Right renal cortex interstitium (tissue), 3 donors: ENCODE results near the gene TRPM3. TPM values are rescaled to one million over a fixed set of nuclear protein-coding genes. Genes with fewer than 3 reads are reported as not detected.

Experiments
- DNase-seq, 3 donors: peaks; one replicate each; pipeline ENCODE4 v3.0.0-alpha.2; 2013; ENCODE audit warnings: low read depth in 3 of 3, low spot score in 2 of 3
- polyA plus RNA-seq, 3 donors: library from polyadenylated mRNA; unstranded; fragments of 120-200 nt; gene quantifications; one replicate each; pipeline ENCODE4 v1.2.1, GENCODE V29; 2013; ENCODE audit not compliant: insufficient read length in 3 of 3

The TRPM3 gene
- polyA plus RNA-seq, 3 donors: 13.0 to 16.3 (median 15.9) TPM

DNA sequence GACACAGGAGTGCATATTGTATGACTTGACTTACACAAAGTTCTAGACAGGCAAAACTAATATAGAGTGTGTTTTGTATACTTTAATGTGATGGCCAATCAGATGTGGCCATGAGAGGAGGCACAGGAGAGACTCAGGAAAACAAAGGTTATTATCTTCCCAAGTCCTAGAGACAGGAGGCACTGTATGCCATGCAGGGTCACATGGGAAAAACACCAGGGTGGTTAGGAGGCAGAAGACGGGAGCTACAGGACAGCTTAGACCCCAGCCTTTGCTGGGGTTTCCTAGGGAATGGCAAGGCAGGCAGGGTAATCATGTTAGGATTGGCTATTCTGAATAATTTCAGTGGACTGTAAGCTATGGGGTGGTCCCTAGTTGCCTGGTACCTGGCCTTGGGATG lies 16.2 kb downstream of the TRPM3 start:
- no peak for DNase-seq

DNA sequence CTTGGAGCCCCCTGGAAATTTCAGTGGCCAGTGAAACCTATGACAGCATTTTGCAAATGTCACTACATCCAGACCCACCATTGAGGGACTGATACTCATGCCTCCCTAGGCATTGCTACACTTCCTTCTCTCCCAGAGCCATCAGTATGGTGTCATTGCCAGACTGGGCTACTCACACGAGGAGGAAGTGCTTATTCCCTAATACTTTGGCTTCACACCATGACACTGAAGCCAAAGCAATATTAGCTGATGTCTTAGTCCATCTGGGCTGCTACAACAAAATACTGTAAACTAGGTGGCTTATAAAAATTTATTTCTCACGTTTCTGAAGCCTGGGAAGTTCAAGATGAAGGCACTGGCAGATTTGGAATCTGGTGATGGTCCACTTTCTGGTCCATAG lies 22.6 kb downstream of the TRPM3 start:
- DNase-seq: no peak

DNA sequence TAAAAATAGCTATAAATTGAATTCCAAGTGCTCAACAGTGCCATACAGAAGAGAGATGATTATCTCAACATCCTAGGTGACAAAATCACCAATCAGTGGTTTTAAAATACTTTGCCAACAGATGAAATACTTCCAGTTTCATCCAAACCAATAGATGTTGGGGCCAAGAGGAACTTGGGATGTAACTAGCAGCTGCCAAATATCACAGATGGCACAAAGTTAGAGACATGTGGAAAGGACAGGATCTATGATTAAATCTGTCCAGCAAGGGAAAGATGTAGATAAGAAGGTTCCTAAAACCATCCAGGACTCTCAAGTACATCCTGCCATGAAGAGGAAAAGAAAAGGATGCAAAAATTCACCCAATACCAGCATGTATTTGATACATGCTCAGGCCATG lies 23.8 kb downstream of the TRPM3 start:
- no peak for DNase-seq

GRCh38 chr9:71096421-71097108 lies 24.9 kb downstream of the TRPM3 start:
- DNase-seq: no peak

- no peak for DNase-seq
Measured at GRCh38 chr9:71094708-71095251, 26.6 kb downstream of the TRPM3 start.

GRCh38 chr9:71090896-71091295 lies 30.5 kb downstream of the TRPM3 start:
- no peak for DNase-seq

- no peak for DNase-seq
Measured at GRCh38 chr9:71079451-71079850, 42.0 kb downstream of the TRPM3 start.

GRCh38 chr9:71076096-71076495 lies 45.3 kb downstream of the TRPM3 start:
- DNase-seq: no peak

DNA sequence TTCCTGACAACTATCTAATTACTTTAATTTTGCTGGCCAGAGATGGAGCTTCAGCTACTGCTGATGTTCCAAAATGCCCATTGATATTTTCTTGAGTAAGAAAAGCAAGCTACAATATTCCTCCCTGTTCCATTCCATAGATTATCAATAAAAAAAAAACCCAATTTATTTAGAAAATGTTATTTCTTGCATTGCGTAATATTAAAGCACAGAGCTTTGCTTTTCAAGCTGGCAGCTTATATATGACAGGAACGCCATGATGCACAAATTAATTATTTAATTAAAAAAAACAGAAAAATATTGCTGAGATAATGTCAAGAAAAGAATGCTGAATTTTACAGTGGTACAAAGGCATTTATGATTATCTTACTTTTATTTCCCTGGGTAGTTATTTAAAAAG lies 47.9 kb downstream of the TRPM3 start:
- DNase-seq: no peak

DNA sequence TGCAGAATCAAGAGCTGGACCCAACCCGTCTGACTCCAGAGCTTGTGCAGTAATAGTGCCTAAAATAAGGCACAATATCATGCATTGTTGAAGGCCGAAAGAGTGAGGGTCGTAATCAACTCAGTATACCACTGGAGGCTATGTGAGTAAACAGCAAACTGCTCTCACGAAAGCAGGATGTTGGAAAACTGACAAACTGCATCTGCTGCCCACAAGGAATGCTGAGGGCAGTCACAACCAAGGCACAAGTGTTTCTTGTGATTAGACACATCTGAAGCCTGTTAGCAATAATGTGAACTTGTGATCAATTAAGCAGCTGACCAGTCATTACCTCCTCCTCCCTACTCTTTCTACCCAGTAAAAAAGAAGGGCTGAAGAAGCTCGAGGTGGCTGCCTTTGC lies 48.8 kb downstream of the TRPM3 start:
- DNase-seq: no peak

- DNase-seq: no peak
Measured at GRCh38 chr9:71071633-71072032, 49.8 kb downstream of the TRPM3 start.

- no peak for DNase-seq
Measured at GRCh38 chr9:71058660-71059059, 62.8 kb downstream of the TRPM3 start.

- no peak for DNase-seq
Measured at GRCh38 chr9:71052287-71052686, 69.1 kb downstream of the TRPM3 start.

DNA sequence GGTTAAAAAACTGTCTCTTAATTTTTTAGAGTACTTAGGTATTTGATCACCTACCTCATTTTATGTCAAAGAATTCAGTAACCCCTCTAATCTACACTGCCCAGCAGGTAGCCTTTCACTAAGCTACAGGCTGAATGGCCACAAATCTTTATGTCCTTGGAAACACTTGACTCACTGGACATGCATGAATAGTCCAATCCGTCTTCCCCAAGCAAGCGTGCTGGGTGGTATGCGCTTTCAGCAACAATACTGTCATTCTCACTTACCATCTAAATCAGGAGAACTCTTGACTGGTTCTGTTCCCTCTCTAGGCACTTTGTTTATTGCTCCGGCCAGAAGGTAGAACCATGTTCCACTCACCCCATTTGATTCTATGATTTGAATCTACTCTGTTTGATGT lies 73.1 kb downstream of the TRPM3 start:
- no peak for DNase-seq

GRCh38 chr9:71042448-71042990 lies 78.9 kb downstream of the TRPM3 start:
- DNase-seq: no peak

- no peak for DNase-seq
Measured at GRCh38 chr9:71037521-71037920, 83.9 kb downstream of the TRPM3 start.

DNA sequence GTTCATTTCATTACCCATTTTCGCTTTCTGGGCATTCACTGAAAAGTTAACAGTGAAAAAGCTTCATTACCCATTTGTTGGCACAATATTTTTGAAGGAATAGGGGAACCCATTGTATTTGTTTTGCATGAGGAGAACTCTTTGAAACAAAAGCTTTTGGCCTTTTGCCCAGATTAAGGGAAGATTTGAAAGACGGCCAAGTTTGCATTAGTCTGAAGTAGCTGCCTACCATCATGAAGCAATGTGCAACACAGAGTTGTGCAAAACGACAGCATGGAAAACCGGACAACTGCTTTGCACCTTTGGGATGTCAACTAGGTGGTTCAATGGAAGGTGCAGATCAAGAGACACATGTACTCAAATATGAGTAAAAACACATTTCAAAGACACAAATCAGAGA lies 84.9 kb downstream of the TRPM3 start:
- peak in 2 of 3 donors; percentile 2 to 5 for DNase-seq

DNA sequence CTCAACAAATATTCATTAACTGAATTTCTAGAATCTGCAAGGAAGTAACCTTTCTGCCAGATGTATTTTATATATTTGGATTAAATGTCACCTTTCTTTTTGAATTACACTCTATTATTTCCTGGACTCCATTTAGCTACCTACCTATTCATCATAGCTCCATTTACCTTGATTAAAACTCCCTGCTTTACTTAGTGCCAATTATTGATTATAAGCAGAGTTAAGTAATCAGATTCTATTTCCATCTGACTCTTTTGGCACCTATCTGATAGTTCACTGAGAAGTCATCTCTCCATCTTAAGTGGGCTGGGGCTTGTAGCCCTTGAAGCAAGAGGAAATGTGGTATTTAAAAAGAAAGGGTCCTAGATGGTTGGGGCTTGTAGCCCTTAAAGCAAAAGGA lies 88.6 kb downstream of the TRPM3 start:
- no peak for DNase-seq

DNA sequence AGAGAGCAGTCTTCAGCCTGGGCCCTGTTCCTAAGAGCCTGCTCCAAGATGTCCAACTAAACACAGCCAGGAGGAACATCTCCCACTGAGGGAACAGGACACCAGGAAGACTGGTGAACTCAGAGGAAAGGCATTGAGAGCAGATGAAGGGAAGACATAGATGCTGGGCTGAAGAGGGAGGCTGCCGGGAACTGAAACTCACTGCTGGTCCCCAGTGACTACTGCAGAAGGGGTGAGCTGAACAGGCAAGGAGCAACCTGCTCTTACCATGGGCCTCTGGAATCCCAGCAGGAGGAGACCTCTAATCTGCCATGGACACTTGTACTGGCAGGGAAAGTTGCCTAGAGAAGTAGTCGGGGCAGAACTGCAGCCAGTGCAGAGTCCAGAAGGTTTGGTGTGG lies 95.7 kb downstream of the TRPM3 start:
- no peak for DNase-seq

DNA sequence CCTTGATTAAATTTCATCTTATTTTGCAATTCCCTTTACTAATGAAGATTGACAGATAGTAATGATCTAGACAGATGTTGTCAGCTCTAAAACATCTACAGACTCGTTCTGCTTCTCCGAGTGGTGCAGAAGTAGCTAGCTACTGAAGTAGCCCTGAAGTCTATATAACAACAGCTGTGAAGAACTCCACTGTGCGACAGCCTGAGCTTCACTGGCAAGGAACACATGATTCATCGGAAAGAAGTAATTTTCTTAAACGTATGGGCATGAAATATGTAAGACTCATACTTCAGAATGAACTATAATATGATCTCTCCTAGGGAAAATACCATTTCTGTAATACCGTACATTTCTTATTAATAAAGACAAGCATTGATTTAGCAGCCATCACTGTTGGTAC lies 96.2 kb downstream of the TRPM3 start:
- no peak for DNase-seq

DNA sequence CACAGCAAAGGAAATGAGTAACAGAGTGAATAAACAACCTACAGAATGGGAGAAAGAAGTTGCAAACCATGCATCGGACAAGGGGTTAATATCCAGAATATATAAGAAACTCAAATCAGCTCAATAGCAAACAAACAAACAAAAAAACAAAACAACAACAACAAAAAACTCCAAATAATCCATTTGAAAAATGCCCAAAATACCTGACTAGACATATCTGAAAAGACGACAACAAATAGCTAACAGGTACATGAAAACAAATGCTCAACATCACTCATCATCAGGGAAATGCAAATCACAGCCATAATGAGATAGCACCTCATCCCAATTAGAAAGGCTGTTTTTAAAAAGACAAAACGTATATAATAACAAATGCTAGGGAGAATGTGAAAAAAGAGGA lies 111.2 kb downstream of the TRPM3 start:
- DNase-seq: no peak

DNA sequence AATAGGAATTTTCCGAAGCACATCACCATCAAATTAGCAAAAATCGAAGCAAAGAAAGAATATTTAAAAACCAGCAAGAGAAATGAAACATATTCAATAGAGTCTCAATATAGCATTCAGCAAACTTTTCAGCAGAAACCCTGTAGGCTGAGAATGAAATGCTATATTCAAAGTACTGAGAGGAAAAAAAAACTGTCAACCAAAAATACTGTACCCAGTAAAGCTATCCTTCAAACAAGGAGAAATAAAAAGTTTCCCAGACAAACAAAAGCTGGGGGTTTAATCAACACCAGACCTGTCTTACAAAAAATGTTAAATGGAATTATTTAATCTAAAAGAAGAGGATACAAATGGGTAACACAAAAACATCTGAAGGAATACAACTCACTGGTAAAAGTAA lies 116.0 kb downstream of the TRPM3 start:
- no peak for DNase-seq

GRCh38 chr9:71004196-71004595 lies 117.2 kb downstream of the TRPM3 start:
- no peak for DNase-seq
